IMR-90 (cell line): Measurements from ENCODE around the gene SERPIND1.

Source experiments
- CEBPB ChIP-seq: IDR thresholded peaks from 2 replicates; pipeline ENCODE4 v1.6.1; 2012; ENCODE audit warnings: low read depth, low read length, improper control_type of control experiment
- CHD1 ChIP-seq: IDR thresholded peaks from 2 replicates; pipeline ENCODE4 v1.6.1; 2012; ENCODE audit warnings: low read depth, low read length, improper control_type of control experiment
- MXI1 ChIP-seq: IDR thresholded peaks from 2 replicates; pipeline ENCODE4 v1.6.1; 2012; ENCODE audit warnings: low read depth, mild to moderate bottlenecking, low read length, moderate library complexity, borderline replicate concordance
- NFE2L2 ChIP-seq: fragments of 150-350 bp; IDR thresholded peaks from 2 replicates; pipeline ENCODE4 v1.6.1; 2016; ENCODE audit warnings: low read depth, mild to moderate bottlenecking, low read length
- POLR2A ChIP-seq: IDR thresholded peaks from 2 replicates; pipeline ENCODE4 v1.6.1; 2012; ENCODE audit warnings: mild to moderate bottlenecking, low read depth, low read length
- RAD21 ChIP-seq: IDR thresholded peaks from 2 replicates; pipeline ENCODE4 v1.6.1; 2012; ENCODE audit warnings: low read length, improper control_type of control experiment
- RCOR1 ChIP-seq: IDR thresholded peaks from 2 replicates; pipeline ENCODE4 v1.6.1; 2012; ENCODE audit warnings: mild to moderate bottlenecking, low read length, improper control_type of control experiment; ENCODE audit not compliant: insufficient replicate concordance
- RFX5 ChIP-seq: IDR thresholded peaks from 2 replicates; pipeline ENCODE4 v1.8.0; 2012; ENCODE audit warnings: low read depth, mild to moderate bottlenecking, low read length, moderate library complexity
- TF ChIP-seq, protein P1 (sequence below): fragments of 150-350 bp; IDR thresholded peaks from 2 replicates; pipeline ENCODE4 v1.6.1; 2017; ENCODE audit warnings: mild to moderate bottlenecking, antibody characterized with exemption, low read length, low read depth
- TF ChIP-seq, protein P2 (sequence below): conservative IDR thresholded peaks from 2 replicates; pipeline ENCODE4 v1.5.1; 2012; ENCODE audit warnings: mild to moderate bottlenecking, low read depth, low read length, improper control_type of control experiment

DNA sequence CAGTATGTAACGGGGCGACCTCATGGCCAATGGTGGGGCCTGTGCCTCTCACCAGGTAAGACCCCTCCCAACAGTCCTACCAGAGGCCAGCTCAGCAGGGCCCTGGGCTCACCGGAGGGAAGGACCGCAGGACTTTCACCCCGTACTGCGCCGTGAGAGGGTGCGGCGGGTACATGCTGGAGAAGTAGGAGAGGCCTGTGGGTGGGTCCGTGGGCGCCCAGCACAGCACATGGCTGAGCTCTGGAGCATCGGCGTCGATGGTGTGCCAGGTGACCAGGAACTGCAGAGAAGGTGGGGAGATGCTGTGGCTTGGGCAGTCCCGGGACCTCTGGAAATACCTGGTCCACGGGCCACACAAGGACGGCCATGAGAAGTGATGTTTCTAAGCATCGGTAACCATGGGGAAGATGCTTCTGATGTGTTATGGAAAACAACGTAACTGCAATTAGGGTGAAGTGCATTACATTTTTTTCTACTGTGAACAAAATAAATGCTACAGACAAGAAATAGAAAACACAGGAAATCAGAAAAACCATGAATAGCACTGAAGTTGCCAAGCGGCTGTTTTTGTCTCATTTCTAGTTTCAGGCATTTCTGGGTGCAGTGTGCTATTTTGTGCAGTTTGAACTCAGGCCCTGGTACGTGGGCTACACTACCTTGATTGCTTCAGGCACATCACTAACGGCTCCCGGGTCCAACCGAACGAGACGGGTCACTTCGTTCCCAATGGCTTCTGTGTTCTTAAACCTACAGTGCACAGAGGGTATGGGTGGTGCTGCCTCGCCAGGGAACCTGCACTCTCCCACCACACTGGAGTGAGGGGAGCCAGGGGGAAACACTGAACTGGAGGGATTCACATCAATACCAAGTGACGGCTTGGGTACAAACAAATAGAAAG lies 46.5 kb upstream of the SERPIND1 start:
- TF ChIP-seq POLR2A, result no peak
- TF ChIP-seq, protein P1, sequence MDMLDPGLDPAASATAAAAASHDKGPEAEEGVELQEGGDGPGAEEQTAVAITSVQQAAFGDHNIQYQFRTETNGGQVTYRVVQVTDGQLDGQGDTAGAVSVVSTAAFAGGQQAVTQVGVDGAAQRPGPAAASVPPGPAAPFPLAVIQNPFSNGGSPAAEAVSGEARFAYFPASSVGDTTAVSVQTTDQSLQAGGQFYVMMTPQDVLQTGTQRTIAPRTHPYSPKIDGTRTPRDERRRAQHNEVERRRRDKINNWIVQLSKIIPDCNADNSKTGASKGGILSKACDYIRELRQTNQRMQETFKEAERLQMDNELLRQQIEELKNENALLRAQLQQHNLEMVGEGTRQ, result no peak
- TF ChIP-seq, protein P2, sequence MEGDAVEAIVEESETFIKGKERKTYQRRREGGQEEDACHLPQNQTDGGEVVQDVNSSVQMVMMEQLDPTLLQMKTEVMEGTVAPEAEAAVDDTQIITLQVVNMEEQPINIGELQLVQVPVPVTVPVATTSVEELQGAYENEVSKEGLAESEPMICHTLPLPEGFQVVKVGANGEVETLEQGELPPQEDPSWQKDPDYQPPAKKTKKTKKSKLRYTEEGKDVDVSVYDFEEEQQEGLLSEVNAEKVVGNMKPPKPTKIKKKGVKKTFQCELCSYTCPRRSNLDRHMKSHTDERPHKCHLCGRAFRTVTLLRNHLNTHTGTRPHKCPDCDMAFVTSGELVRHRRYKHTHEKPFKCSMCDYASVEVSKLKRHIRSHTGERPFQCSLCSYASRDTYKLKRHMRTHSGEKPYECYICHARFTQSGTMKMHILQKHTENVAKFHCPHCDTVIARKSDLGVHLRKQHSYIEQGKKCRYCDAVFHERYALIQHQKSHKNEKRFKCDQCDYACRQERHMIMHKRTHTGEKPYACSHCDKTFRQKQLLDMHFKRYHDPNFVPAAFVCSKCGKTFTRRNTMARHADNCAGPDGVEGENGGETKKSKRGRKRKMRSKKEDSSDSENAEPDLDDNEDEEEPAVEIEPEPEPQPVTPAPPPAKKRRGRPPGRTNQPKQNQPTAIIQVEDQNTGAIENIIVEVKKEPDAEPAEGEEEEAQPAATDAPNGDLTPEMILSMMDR, result no peak
- no peak for TF ChIP-seq CEBPB
- no peak for TF ChIP-seq CHD1
- TF ChIP-seq NFE2L2, result no peak
- no peak for TF ChIP-seq RCOR1
- no peak for TF ChIP-seq RFX5
- TF ChIP-seq MXI1, result no peak
- TF ChIP-seq RAD21, result no peak
